Measurements from ENCODE around the gene LMBR1.

- TF ChIP-seq CTCF (IDR thresholded peaks at IDR 0.05) (no peak), POLR2A (IDR thresholded peaks at IDR 0.05) (no peak)
These were observed 58.5 kb downstream of the LMBR1 start for GRCh38 chr7:156834462-156834861.

Measured in testis (tissue), 2 donors.